Loucy (cell line): Measurements from ENCODE around the gene TACR2.

Experiments used
- H2AFZ ChIP-seq: fragments of 200-600 bp; sonication (generic); 2 replicates; pipeline ENCODE4 v1.6.0; 2016; ENCODE audit warnings: antibody characterized with exemption, mild to moderate bottlenecking, low read length, moderate library complexity
- H3F3A ChIP-seq: fragments of 200-600 bp; 2 replicates; pipeline ENCODE4 v1.6.0; 2016; ENCODE audit warnings: antibody characterized with exemption, low read depth, mild to moderate bottlenecking
- H3K27me3 ChIP-seq: fragments of 200-600 bp; sonication (generic); 2 replicates; pipeline ENCODE4 v1.6.1; 2014; ENCODE audit warnings: low read length, mild to moderate bottlenecking; ENCODE audit not compliant: insufficient read depth, poor library complexity, severe bottlenecking
- H3K36me3 ChIP-seq: fragments of 200-600 bp; sonication (generic); 2 replicates; pipeline ENCODE4 v1.6.1; 2016; ENCODE audit warnings: low read length; ENCODE audit not compliant: insufficient read depth
- H3K4me1 ChIP-seq: fragments of 200-600 bp; sonication (generic); 2 replicates; pipeline ENCODE4 v1.5.1; 2014; ENCODE audit warnings: low read length, mild to moderate bottlenecking; ENCODE audit not compliant: insufficient read depth, poor library complexity, severe bottlenecking
- H3K4me2 ChIP-seq: fragments of 200-600 bp; sonication (generic); 2 replicates; pipeline ENCODE4 v1.6.0; 2014; ENCODE audit warnings: antibody characterized with exemption, low read length, low read depth, mild to moderate bottlenecking; ENCODE audit not compliant: poor library complexity, severe bottlenecking
- H3K4me3 ChIP-seq: fragments of 200-600 bp; sonication (generic); 2 replicates; pipeline ENCODE4 v1.5.1; 2014; ENCODE audit warnings: low read length, mild to moderate bottlenecking, mixed read lengths; ENCODE audit not compliant: poor library complexity, severe bottlenecking
- H3K79me2 ChIP-seq: fragments of 200-600 bp; sonication (generic); 2 replicates; pipeline ENCODE4 v1.6.1; 2014; ENCODE audit warnings: low read length; ENCODE audit not compliant: insufficient read depth
- H3K9ac ChIP-seq: fragments of 200-600 bp; sonication (generic); 2 replicates; pipeline ENCODE4 v1.6.0; 2014; ENCODE audit warnings: mild to moderate bottlenecking, low read depth, low read length, moderate library complexity; ENCODE audit not compliant: poor library complexity, severe bottlenecking
- H3K9me2 ChIP-seq: fragments of 200-600 bp; sonication (generic); replicated peaks from 2 replicates; pipeline ENCODE4 v1.6.1; 2016; ENCODE audit warnings: low read depth, low read length, mixed read lengths
- H3K9me3 ChIP-seq: fragments of 200-600 bp; sonication (generic); 2 replicates; pipeline ENCODE4 v1.6.1; 2014; ENCODE audit warnings: mild to moderate bottlenecking, antibody characterized with exemption, low read length, low read depth; ENCODE audit not compliant: insufficient read depth
- H4K20me1 ChIP-seq: fragments of 200-600 bp; sonication (generic); 2 replicates; pipeline ENCODE4 v1.6.0; 2014; ENCODE audit warnings: antibody characterized with exemption, low read length, mild to moderate bottlenecking; ENCODE audit not compliant: insufficient read depth, poor library complexity, severe bottlenecking
- CTCF ChIP-seq: fragments of 200-600 bp; sonication (generic); conservative IDR thresholded peaks from 2 replicates; pipeline ENCODE4 v1.5.1; 2014; ENCODE audit warnings: mild to moderate bottlenecking, antibody characterized with exemption, low read length
- EZH2phosphoT487 ChIP-seq: fragments of 200-600 bp; IDR thresholded peaks from 2 replicates; pipeline ENCODE4 v1.6.1; 2018; ENCODE audit warnings: antibody characterized with exemption, mild to moderate bottlenecking, moderate library complexity, borderline replicate concordance

TACR2 gene

GRCh38 chr10:69391158-69391557 lies 25.6 kb downstream of the TACR2 start:
- H3K36me3 ChIP-seq: peaks cover 81% of the 10 kb centered on the region
- H3K9me3 ChIP-seq: no peaks in the 10 kb centered on the region
- H2AFZ ChIP-seq: no peak overlapping the region
- H3F3A ChIP-seq: no peaks in the 10 kb centered on the region
- TF ChIP-seq EZH2phosphoT487 (no peak), CTCF (no peak)
- peaks cover 13% of the 10 kb centered on the region for H3K4me1 ChIP-seq
- H3K79me2 ChIP-seq: no peaks in the 10 kb centered on the region
- no peaks in the 10 kb centered on the region for H3K9me2 ChIP-seq
- H3K4me3 ChIP-seq: no peak overlapping the region
- H3K4me2 ChIP-seq: no peak overlapping the region
- no peaks in the 10 kb centered on the region for H3K27me3 ChIP-seq
- no peak overlapping the region for H3K9ac ChIP-seq
- no peaks in the 10 kb centered on the region for H4K20me1 ChIP-seq

DNA sequence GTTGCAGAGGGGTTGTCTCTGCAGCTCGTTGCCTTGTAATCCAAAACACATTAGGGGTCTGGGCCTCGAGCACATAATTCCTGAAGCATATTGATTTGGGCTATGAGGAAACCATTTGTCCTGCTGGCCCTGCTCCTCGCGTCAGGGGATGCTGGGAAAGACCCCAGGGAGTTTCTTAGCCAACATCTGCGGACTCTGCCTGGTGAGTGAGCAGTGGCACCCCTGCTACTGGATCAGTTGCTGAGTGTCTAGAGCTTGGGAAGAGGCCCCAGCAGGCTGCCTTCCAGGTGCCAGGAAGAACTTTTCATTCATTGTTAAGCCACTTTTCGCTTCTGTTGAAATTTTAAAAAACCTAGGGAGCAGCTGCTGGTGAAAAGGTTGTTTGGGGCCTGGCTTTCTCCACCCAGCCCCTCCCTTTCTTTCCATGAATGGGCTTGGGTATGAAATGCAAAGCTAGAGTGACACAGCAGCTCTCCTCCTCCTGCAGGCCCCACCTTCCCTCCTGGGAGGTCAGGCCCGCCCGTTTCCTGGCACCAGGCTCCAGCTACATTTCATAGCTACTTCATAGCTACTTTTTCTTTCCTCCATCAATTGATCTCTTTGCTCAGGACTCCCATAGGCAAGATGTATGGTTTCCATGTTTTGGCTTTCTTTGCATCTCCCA lies 26.8 kb downstream of the TACR2 start:
- Histone ChIP-seq H3K27me3 (no peaks in the 10 kb centered on the region), H3K4me2 (no peak overlapping the region), H3K36me3 (peaks cover 86% of the 10 kb centered on the region), H3F3A (no peaks in the 10 kb centered on the region), H3K4me1 (peaks cover 13% of the 10 kb centered on the region), H3K9me3 (no peaks in the 10 kb centered on the region), H3K9ac (no peak overlapping the region), H3K9me2 (no peaks in the 10 kb centered on the region), H2AFZ (no peak overlapping the region), H3K79me2 (no peaks in the 10 kb centered on the region), H4K20me1 (no peaks in the 10 kb centered on the region), H3K4me3 (no peak overlapping the region)
- TF ChIP-seq CTCF (no peak), EZH2phosphoT487 (no peak)

GRCh38 chr10:69388488-69388887 lies 28.2 kb downstream of the TACR2 start:
- Histone ChIP-seq H3K79me2 (no peaks in the 10 kb centered on the region), H3K9ac (no peak overlapping the region), H3K4me3 (no peak overlapping the region), H3K4me2 (no peak overlapping the region), H2AFZ (no peak overlapping the region), H3F3A (no peaks in the 10 kb centered on the region), H4K20me1 (no peaks in the 10 kb centered on the region), H3K36me3 (peaks cover 86% of the 10 kb centered on the region), H3K9me3 (no peaks in the 10 kb centered on the region), H3K9me2 (no peaks in the 10 kb centered on the region), H3K4me1 (peaks cover 13% of the 10 kb centered on the region), H3K27me3 (no peaks in the 10 kb centered on the region)
- TF ChIP-seq CTCF: no peak
- TF ChIP-seq EZH2phosphoT487: no peak
